Retina (tissue), 1 donor: Measurements from ENCODE around the gene ZNF451.

Experiments used
- DNase-seq: peaks from one replicate; pipeline ENCODE4 v3.0.0-alpha.2; 2016

Gene ZNF451

GRCh38 chr6:57159127-57159526 lies 69.1 kb downstream of the ZNF451 start:
- DNase-seq: no peak

GRCh38 chr6:57162028-57162427 lies 72.0 kb downstream of the ZNF451 start:
- no peak for DNase-seq

GRCh38 chr6:57162516-57162915 lies 72.5 kb downstream of the ZNF451 start:
- DNase-seq: no peak

GRCh38 chr6:57163956-57164355 lies 74.0 kb downstream of the ZNF451 start:
- DNase-seq: no peak

GRCh38 chr6:57165080-57165479 lies 75.1 kb downstream of the ZNF451 start:
- no peak for DNase-seq

- DNase-seq: peak; percentile 95
Observed at GRCh38 chr6:57172136-57173055, 82.4 kb downstream of the ZNF451 start, which contains the start of gene BAG2. Gene BAG2 (plus strand): TSS chr6:57172326. CDS start chr6:57172698, 372 bp downstream.

- DNase-seq: no peak
Observed at GRCh38 chr6:57173056-57173885, 83.3 kb downstream of the ZNF451 start.

GRCh38 chr6:57173886-57174510 lies 84.0 kb downstream of the ZNF451 start:
- DNase-seq: peak; percentile 9

- no peak for DNase-seq
Observed at GRCh38 chr6:57174511-57174907, 84.5 kb downstream of the ZNF451 start.

GRCh38 chr6:57177545-57178265 lies 87.7 kb downstream of the ZNF451 start:
- DNase-seq: no peak

GRCh38 chr6:57180596-57180995 lies 90.6 kb downstream of the ZNF451 start:
- no peak for DNase-seq

GRCh38 chr6:57182017-57182432 lies 92.0 kb downstream of the ZNF451 start:
- DNase-seq: peak; percentile 20

- no peak for DNase-seq
Observed at GRCh38 chr6:57183336-57183735, 93.3 kb downstream of the ZNF451 start.

- no peak for DNase-seq
Observed at GRCh38 chr6:57190140-57190539, 100.2 kb downstream of the ZNF451 start.

- DNase-seq: no peak
Observed at GRCh38 chr6:57193177-57193576, 103.2 kb downstream of the ZNF451 start.

- no peak for DNase-seq
Observed at GRCh38 chr6:57195457-57195856, 105.5 kb downstream of the ZNF451 start.

GRCh38 chr6:57198926-57199636 lies 109.1 kb downstream of the ZNF451 start:
- DNase-seq: no peak

- no peak for DNase-seq
Observed at GRCh38 chr6:57201718-57202117, 111.7 kb downstream of the ZNF451 start.

GRCh38 chr6:57205550-57206328 lies 115.8 kb downstream of the ZNF451 start:
- no peak for DNase-seq

GRCh38 chr6:57207141-57207540 lies 117.2 kb downstream of the ZNF451 start:
- DNase-seq: no peak

GRCh38 chr6:57207872-57208271 lies 117.9 kb downstream of the ZNF451 start:
- DNase-seq: no peak
